Middle frontal gyrus (tissue), 1 donor: ENCODE results near the gene GADD45GIP1.
A peak's percentile ranks its signal among the peaks of the same experiment; 100 is the strongest.
"Not testable (repeated sequence)": the region's sequence is repeated elsewhere in the genome, so short reads cannot be mapped to it uniquely, and the experiment has no call there.

Experiments used
- DNase-seq: peaks from one replicate; pipeline ENCODE4 v3.0.0-alpha.2; 2015; ENCODE audit warnings: low spot score; ENCODE audit errors: extremely low spot score

GADD45GIP1 gene

DNA sequence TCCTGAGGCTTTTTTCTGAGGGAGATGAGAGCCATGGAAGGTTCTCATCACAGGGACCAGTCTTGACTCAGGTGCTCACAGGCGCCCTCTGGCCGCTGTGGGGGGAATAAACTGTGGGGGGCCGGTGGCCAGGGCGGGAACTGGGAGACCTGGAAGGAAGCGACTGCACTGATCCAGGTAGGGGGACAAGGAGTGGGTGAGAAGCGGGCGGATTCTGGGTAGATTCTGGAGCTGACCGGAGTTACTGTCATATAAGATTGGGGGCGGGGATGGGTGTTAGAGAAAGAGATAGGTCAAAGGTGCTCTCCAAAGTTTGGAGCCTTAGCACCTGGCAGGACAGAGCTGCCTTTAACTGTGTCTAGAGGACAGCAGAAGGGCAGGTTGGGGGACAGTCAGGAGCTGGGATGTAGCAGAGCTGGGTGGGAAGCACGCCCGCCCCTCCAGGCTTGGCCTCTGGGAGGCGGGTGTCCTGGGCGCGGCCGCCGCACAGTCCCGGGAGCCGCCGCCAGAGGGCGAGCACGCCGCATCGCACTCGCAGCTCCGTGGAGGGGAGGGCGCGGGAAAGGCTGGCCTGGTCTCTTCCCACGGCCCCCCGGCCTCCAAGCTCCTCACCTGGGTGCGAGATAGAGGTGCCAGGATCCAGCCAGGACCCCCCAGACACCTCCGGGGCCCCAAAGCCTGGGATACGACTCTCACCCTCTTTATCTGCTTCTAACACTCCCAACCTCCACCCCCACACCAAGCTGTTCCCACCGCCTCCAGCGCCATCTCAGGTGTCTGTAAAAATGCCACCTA, 8.2 kb upstream of the GADD45GIP1 start:
- peak; percentile 40 for DNase-seq

DNA sequence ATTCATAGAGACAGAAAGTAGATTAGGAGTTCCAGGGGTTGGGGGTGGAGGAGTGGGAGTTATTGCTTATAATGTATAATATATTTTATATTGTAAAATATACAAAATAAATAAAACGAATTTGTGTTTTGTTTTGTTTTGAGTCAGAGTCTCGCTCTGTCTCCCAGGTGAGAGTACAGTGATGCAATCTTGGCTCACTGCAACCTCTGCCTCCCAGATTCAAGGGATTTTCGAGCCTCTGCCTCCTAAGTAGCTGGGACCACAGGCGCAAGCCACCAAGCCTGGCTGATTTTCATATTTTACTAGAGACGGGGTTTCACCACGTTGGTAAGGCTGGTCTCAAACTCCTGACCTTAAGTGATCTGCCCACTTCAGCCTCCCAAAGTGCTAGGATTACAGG, 2.5 kb upstream of the GADD45GIP1 start:
- no peak for DNase-seq

DNA sequence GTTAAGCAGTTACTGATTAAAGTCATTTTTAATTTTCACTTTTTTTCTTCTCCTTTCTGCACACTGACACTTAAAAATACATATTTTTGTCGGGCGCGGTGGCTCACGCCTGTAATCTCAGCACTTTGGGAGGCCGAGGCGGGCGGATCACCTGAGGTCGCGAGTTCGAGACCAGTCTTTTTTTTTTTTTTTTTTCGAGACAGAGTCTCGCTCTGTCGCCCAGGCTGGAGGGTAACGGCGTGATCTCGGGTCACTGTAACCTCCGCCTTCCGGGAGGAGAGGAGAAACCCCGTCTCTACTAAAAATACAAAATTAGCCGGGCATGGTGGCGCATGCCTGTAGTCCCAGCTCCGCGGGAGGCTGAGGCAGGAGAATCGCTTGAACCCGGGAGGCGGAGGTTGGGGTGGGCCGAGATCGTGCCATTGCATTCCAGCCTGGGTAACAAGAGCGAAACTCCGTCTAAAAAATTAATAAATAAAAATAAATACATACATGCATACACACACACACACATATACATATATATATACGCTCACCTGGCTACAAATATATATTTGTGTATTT, 448 bp upstream of the GADD45GIP1 start:
- not testable (repeated sequence) for DNase-seq

DNA sequence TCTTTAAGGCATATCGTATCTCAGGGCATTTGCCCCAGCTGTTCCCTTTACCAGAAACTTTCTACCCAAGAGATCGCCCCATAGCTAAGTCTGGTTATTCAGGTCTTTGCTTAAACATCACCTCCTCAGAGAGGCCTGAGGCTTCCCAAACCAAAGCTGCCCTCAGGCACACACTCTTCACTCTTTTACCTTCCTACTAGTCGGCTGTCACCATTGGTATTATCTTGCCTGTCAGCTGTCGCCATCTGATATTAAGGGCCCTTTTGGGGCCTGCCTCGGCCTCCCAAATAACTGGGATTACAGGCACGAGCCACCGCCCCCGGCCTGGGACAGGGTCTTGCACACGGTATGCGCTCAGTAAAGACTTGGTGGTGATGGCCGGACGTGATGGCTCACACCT, 1.0 kb downstream of the GADD45GIP1 start:
- DNase-seq, result no peak

DNA sequence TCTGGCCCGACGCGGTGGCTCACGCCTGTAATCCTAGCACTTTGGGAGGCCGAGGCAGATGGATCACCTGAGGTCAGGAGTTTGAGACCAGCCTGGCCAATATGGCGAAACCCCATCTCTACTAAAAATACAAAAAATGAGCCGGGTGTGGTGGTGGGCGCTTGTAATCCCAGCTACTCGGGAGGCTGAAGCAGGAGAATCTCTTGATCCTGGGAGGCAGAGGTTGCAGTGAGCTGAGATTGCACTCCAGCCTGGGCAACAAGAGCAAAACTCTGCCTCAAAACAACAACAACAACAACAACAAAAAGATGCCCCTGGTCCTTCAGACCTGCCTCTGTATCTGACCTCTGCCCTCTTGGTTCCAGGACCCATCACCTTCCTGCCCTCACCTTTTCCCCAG, 1.4 kb downstream of the GADD45GIP1 start:
- DNase-seq, result not testable (repeated sequence)

DNA sequence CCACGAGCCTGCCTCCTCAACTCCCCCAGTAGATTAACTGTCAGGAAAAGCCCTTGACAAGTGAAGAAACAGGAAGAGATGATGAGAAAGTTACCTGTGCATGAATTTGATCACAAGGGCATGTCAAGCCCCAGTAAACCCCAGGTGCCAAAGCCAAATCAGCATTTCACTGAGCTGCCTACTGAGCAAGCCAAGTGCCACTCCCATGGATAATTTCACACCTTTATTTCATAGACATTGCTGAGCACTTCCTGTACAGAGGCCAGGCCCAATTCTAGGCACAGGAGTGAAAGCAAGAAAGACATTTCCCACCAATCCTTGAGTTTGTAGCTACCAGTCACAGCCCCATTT, 2.4 kb downstream of the GADD45GIP1 start:
- no peak for DNase-seq

DNA sequence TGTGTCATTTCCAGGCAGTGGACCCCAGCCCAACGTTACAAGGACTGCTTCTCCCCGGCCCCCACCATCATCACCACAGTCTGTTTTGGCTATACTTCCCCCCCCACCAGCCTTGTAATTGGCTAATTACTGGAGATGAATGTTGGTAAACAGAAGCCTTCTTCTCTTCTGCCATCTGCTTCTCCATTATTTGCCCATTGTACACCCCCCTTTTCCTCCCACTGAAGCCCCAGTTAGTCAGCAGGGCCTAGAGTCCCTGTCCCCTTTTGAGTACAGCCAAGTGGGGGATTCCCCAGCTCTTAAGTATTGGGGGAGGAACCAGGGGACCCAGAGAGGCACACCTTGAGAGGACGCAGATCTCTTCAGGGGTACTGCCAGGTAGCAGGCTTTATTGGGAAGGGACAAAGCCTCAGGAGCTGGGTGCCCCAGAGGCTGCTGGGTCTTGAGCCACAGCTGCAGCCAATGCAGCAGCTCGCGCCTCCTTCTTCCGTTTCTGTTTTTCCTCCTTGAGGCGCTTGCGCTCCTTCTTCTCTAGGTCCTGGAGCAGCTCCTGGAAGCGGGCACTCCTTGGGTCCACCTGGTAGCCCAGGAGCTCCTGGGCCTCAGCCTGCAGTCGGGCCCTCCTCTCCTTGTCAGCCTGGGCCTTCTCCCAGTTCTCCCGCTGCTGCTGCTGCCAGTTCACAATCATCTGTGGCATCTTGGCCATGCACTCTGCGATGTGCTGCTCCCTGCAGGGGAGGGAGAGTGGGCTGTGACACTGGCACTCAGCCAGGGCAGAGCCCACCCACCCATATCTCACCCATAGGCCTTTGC, 3.0 kb downstream of the GADD45GIP1 start:
- DNase-seq, result no peak

DNA sequence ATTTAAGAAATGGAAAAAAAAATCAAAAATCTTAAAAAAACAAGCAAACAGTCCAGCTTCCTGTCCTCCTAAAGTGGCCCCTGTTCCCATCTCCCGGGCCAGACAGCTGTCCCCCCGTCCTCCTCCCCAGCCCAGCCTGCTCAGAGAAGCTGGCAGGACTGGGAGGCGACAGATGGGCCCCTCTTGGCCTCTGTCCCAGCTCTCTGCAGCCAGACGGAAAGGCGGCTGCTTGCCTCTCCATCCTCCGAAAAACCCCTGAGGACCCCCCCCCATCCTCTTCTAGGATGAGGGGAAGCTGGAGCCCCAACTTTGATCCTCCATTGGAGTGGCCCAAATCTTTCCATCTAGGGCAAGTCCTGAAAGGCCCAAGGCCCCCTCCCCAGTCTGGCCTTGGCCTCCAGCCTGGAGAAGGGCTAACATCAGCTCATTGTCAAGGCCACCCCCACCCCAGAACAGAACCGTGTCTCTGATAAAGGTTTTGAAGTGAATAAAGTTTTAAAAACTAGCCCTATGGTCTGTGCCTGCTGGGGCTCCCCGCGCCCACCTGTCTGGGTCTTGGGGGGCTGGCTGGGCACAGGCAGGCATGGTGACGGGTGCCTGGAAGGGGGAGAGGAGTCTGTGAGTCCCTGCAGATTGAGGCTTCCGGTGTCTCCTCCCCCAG, 3.8 kb downstream of the GADD45GIP1 start:
- peak; percentile 15 for DNase-seq

DNA sequence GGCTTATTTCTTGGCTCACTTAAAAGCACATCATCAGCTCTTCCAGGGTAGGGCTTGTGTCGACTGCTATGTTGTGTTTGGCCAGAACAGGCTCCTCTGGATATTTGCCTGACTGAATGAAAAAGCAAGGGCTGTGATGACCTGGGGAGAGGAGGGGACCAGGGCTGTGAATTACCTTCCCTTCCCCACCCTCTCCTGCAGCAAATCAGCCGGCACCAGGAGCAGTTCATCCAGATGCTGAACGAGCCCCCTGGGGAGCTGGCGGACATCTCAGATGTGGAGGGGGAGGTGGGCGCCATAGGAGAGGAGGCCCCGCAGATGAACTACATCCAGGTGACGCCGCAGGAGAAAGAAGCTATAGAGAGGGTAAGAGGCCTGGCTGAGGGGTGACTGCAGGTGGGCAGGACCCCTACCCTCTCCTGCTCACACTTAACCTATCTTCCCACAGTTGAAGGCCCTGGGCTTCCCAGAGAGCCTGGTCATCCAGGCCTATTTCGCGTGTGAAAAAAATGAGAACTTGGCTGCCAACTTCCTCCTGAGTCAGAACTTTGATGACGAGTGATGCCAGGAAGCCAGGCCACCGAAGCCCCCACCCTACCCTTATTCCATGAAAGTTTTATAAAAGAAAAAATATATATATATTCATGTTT, 4.4 kb downstream of the GADD45GIP1 start:
- no peak for DNase-seq

DNA sequence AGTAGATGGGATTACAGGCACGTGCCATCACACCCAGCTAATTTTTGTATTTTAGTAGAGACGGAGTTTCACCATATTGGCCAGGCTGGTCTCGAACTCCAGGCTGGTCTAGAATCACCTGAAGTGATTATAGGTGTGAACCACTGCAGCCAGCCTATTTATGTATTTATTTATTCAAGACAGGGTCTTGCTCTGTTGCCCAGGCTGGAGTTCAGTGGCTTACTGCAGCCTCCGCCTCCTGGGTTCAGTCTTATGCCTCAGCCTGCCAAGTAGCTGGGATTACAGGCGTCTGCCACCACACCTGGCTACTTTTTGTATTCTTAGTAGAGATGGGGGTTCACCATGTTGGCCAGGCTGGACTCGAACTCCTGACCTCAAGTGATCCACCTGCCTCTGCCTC, 5.0 kb downstream of the GADD45GIP1 start:
- DNase-seq, result not testable (repeated sequence)

DNA sequence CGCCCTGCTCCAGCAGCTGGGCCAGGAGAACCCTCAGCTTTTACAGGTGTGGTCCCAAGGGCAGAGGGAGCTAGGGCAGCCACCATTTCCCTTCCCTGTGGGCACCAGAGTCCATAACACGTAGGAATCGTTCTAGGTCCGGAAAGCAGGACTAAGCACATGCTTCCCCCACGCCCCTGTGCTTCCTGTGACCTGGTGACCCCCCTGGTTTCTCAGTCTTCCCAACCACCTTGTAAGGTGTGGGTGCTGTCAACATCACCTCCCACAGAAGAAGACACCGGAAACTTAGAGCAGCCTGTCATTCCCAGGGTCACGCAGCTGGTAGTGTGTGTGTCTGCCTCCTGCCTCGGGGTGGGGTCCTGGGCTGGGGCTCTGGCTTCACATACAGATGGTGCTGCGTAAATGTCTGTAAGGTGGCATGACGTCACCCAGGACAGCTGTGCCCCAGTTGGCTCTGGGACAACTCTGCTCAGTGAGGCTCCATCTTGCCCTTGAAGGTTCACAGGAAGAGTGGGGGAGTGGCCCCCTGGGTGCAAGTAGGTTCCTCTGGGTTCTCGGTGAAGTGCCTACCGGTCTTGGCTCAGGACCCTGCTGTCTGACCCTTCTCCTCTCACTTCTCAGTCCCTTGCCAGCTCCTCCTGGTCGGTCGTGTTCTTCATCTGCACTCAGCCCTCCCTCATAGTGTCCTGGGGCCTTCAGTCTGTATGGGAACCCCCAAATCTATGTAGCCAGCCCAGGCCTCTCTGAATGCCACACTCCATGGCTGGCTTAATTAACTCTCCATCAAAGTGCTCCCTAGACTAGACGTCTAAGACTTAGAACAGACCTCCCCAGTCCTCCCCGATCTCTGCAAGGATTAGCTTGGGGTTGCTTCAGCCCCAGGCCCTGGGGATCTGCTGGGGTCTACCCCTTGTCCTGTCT, 7.4 kb downstream of the GADD45GIP1 start:
- no peak for DNase-seq

DNA sequence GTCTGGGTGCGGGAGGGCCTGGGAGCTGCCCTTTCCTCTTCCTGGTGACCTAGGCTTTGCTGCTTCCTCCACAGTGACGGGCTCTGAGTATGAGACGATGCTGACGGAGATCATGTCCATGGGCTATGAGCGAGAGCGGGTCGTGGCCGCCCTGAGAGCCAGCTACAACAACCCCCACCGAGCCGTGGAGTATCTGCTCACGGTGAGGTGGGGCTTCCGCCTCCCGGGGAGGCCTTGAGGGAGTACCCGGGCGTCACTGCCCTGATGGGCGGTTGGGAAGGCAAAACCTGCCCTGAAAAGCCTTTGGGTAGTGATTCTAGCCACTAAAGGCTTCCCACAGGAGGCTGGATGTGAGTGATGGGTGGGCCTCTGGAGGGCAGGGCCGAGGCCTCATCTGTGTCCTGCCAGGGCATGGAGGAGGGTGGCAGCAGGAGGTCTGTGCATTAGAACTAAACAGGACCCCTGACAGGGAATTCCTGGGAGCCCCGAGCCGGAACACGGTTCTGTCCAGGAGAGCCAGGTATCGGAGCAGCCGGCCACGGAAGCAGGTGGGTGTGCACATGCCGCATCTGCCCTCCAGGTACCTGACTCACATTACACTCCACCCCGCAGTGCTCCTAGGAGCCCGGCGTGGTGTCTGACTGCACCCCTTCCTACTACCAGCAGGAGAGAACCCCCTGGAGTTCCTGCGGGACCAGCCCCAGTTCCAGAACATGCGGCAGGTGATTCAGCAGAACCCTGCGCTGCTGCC, 8.2 kb downstream of the GADD45GIP1 start:
- no peak for DNase-seq

DNA sequence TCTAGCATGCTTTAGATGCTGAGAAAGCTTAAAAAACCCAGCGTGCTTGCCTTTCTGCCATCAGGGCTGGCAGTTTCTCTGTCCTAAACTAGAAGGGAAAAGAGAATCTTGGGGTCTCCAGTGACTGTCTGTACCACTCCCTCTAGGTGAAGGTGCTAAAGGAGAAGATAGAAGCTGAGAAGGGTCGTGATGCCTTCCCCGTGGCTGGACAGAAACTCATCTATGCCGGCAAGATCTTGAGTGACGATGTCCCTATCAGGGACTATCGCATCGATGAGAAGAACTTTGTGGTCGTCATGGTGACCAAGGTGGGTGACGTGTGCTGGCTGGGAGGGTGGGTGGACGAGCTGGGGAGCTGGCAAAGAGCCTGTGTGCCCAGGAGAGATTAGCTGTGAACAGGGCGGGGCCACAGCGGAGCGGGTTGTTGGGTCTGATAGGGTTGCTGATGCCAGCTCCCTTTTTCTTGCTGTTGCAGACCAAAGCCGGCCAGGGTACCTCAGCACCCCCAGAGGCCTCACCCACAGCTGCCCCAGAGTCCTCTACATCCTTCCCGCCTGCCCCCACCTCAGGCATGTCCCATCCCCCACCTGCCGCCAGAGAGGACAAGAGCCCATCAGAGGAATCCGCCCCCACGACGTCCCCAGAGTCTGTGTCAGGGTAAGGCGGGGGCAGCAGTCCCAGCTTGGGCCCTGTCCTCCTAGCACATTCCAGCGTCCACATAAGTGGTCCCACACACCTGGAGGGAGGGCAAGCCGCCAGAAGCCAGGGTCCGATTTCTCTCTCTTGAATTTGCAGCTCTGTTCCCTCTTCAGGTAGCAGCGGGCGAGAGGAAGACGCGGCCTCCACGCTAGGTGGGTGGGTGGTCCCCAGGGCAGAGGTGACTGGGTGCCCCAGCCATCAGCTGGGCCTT, 9.1 kb downstream of the GADD45GIP1 start:
- DNase-seq, result no peak

DNA sequence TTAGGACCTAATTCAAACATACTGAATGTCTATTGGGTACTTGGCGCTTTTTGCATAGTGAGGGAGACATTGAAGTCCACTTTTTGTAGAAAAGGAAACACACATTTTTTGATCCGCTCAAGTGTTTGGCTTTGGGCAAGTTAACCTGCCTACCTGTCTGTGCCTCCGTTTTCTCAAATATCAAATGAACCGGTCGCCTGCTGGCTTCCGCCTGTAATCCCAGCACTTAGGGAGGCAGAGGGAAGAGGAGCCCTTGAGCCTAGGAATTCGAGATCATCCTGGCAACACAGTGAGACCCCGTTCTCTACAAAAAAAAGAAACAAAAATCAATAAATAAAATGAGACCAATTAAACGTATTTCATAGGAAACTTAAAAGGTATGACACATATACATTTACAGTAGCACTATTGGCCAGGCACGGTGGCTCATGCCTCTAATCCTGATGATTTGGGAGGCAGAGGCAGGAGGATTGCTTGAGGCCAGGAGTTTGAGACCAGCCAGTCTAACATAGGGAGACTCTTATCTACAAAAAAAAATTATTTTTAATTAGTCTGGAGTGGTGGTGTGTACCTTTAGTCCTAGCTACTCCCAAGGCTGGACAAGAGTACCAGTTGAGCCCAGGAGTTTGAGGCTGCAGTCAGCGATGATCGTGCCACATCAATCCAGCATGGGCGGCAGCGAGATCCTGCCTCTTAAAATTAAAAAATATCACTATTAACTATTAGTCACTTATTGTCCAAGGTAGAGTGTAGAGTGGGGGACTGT, 10.1 kb downstream of the GADD45GIP1 start:
- no peak for DNase-seq

DNA sequence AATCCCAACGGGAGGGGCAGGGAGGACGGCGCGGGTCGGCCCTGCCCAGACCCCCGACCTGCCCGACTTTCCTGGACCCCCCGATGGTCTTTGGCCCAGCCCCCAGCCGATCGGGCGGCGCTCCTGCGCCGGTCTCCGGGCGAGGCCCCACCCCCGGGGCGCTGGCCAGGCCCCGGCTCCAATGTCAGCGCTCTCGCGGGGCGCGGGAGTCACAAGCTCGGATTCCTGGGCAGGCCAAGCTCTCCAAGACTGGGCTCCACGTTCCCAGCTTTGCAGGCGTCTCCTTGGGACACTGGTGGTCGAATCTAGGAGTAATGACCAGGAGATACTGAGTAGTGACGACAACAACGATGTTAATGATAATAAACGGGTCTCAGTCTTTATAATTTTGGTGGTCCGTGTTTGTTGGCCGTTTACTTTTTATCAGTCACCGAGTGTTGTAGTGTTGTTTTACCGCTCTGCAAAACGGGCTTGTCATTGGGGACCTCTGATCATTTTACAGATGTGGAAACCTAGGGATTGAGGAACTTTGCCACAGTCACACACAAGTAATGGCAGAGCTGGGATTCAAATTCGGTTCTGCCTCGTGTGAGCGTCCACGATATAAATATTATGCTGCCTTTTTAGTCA, 10.8 kb downstream of the GADD45GIP1 start:
- DNase-seq, result no peak

DNA sequence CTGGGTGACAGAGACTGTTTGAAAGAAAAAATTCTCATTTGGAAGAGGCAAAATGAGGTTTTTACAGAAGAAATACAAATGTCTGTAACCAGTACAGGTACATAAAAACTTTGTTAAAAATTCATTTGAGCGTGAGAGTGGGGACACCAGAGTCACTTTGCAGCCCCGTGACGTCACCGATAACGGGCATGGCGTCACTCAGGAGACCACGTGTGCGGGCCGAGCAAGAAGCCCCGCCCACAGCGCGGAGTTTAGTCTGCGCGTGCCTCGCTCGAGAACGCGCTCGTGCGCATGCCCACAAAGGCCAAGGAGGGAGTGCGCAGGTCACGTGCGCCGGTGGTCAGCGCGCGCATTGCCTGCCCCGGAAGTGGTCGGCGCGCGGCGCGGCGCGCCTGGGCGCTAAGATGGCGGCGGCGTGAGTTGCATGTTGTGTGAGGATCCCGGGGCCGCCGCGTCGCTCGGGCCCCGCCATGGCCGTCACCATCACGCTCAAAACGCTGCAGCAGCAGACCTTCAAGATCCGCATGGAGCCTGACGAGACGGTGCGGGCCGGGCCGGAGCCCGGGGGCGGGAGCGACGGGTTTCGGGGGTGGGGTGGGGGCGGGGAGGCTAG, 11.4 kb downstream of the GADD45GIP1 start, which contains the start of gene RAD23A:
TSS of gene RAD23A (plus strand) at position 384 of the 613 bp plus-strand sequence. CDS start at position 471, 87 bp downstream.
- peak; percentile 92 for DNase-seq
